Placental epithelial cell (primary cell): ENCODE results near the gene OR8D1. TPM values are rescaled to one million over a fixed set of nuclear protein-coding genes. Genes with fewer than 3 reads are reported as not detected.

Experiments used
- total RNA-seq: library from RNA; depleted of rRNA; stranded (reverse); fragments of >200 nt; gene quantifications from 2 replicates; pipeline ENCODE4 v1.2.3, GENCODE V29; 2012

OR8D1 gene
- total RNA-seq, result not detected in 2 replicates

GRCh38 chr11:124313849-124314248, at the start of gene OR8D1:
Gene OR8D1, minus strand, starts transcription at chr11:124313949. Its CDS starts 3,183 bp downstream, at chr11:124310766.

GRCh38 chr11:124320097-124320496, 6.3 kb upstream of the OR8D1 start, which contains the start of gene OR8D2:
Gene OR8D2, minus strand, starts transcription at chr11:124320197. Its CDS starts 0 bp downstream, at chr11:124320197.

GRCh38 chr11:124256076-124256475, 57.7 kb downstream of the OR8D1 start, which contains the start of gene OR8G5:
Gene OR8G5, plus strand, starts transcription at chr11:124256376. Its CDS starts 8,556 bp downstream, at chr11:124264932.

Other genes with a start within 250 kb of the OR8D1 start
- gene VWA5A, start 198.5 kb downstream of the OR8D1 start, total RNA-seq, result 157 and 161 TPM in 2 replicates
- gene OR10D3, start 130.6 kb downstream of the OR8D1 start, total RNA-seq, result not detected in 2 replicates
- not detected in 2 replicates for gene OR8G1, start 72.9 kb downstream of the OR8D1 start, total RNA-seq
- gene OR8G5, start 57.6 kb downstream of the OR8D1 start, total RNA-seq, result not detected in 2 replicates
- not detected in 2 replicates for gene OR8D2, start 6.2 kb upstream of the OR8D1 start, total RNA-seq
- not detected in 2 replicates for gene OR8B2, start 70.5 kb upstream of the OR8D1 start, total RNA-seq
- gene OR8B3, start 85.1 kb upstream of the OR8D1 start, total RNA-seq, result not detected in 2 replicates
- not detected in 2 replicates for gene OR8B4, start 110.9 kb upstream of the OR8D1 start, total RNA-seq
- gene OR8B8, start 131.7 kb upstream of the OR8D1 start, total RNA-seq, result not detected in 2 replicates
- gene OR8B12, start 229.7 kb upstream of the OR8D1 start, total RNA-seq, result not detected in 2 replicates